ENCODE results near the gene HPSE2.

DNA sequence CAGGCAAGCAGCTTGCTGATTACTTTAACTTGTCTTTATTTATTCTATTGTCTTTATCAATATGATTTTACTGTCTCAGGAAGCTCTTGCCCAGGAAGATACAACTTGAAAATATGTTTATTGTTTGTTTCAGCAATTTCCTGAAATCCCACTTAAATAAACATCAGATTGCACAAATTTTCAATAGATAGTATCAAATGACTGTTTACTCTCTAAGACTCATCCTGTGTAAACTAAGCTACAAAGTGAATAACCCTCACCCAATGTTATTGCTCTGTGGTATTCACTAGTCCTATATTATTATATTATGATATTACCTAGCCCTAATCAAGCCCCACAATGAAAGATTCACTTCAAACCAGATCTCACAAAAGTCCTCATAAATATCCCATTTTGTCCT lies 658.5 kb downstream of the HPSE2 start:
- TF ChIP-seq, protein P1, sequence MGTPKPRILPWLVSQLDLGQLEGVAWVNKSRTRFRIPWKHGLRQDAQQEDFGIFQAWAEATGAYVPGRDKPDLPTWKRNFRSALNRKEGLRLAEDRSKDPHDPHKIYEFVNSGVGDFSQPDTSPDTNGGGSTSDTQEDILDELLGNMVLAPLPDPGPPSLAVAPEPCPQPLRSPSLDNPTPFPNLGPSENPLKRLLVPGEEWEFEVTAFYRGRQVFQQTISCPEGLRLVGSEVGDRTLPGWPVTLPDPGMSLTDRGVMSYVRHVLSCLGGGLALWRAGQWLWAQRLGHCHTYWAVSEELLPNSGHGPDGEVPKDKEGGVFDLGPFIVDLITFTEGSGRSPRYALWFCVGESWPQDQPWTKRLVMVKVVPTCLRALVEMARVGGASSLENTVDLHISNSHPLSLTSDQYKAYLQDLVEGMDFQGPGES (IDR thresholded peaks at IDR 0.05; ENCODE audit: low read depth, low read length), result no peak
- TF ChIP-seq, protein P2, sequence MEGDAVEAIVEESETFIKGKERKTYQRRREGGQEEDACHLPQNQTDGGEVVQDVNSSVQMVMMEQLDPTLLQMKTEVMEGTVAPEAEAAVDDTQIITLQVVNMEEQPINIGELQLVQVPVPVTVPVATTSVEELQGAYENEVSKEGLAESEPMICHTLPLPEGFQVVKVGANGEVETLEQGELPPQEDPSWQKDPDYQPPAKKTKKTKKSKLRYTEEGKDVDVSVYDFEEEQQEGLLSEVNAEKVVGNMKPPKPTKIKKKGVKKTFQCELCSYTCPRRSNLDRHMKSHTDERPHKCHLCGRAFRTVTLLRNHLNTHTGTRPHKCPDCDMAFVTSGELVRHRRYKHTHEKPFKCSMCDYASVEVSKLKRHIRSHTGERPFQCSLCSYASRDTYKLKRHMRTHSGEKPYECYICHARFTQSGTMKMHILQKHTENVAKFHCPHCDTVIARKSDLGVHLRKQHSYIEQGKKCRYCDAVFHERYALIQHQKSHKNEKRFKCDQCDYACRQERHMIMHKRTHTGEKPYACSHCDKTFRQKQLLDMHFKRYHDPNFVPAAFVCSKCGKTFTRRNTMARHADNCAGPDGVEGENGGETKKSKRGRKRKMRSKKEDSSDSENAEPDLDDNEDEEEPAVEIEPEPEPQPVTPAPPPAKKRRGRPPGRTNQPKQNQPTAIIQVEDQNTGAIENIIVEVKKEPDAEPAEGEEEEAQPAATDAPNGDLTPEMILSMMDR (IDR thresholded peaks at IDR 0.05), result no peak
- no peak for TF ChIP-seq TEAD4 (IDR thresholded peaks at IDR 0.05; ENCODE audit: borderline replicate concordance, insufficient read depth)
- no peak for TF ChIP-seq YY1 (IDR thresholded peaks at IDR 0.05; ENCODE audit: low read depth)
- TF ChIP-seq NRF1 (IDR thresholded peaks at IDR 0.05; ENCODE audit: low read depth, low read length), result no peak
- TF ChIP-seq, protein P3, sequence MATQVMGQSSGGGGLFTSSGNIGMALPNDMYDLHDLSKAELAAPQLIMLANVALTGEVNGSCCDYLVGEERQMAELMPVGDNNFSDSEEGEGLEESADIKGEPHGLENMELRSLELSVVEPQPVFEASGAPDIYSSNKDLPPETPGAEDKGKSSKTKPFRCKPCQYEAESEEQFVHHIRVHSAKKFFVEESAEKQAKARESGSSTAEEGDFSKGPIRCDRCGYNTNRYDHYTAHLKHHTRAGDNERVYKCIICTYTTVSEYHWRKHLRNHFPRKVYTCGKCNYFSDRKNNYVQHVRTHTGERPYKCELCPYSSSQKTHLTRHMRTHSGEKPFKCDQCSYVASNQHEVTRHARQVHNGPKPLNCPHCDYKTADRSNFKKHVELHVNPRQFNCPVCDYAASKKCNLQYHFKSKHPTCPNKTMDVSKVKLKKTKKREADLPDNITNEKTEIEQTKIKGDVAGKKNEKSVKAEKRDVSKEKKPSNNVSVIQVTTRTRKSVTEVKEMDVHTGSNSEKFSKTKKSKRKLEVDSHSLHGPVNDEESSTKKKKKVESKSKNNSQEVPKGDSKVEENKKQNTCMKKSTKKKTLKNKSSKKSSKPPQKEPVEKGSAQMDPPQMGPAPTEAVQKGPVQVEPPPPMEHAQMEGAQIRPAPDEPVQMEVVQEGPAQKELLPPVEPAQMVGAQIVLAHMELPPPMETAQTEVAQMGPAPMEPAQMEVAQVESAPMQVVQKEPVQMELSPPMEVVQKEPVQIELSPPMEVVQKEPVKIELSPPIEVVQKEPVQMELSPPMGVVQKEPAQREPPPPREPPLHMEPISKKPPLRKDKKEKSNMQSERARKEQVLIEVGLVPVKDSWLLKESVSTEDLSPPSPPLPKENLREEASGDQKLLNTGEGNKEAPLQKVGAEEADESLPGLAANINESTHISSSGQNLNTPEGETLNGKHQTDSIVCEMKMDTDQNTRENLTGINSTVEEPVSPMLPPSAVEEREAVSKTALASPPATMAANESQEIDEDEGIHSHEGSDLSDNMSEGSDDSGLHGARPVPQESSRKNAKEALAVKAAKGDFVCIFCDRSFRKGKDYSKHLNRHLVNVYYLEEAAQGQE (IDR thresholded peaks at IDR 0.05; ENCODE audit: low read depth, low read length), result no peak
- TF ChIP-seq POLR2AphosphoS5 (IDR thresholded peaks at IDR 0.05; ENCODE audit: low read depth, low read length), result no peak
- TF ChIP-seq, protein P4, sequence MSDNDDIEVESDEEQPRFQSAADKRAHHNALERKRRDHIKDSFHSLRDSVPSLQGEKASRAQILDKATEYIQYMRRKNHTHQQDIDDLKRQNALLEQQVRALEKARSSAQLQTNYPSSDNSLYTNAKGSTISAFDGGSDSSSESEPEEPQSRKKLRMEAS (IDR thresholded peaks at IDR 0.05; ENCODE audit: low read depth), result no peak

Data from SK-N-SH (cell line).